SH-SY5Y (cell line): ENCODE data around the gene CDCA8.

Experiments
- GATA2 ChIP-seq: IDR thresholded peaks from 2 replicates; pipeline ENCODE4 v1.6.1; 2011; ENCODE audit warnings: mild to moderate bottlenecking, low read depth, low read length
- GATA3 ChIP-seq: IDR thresholded peaks from 2 replicates; pipeline ENCODE4 v1.6.1; 2011; ENCODE audit warnings: low read depth, mild to moderate bottlenecking, low read length, moderate library complexity

- TF ChIP-seq GATA3 (no peak), GATA2 (no peak)
These were observed 39.1 kb downstream of the CDCA8 start for GRCh38 chr1:37731312-37732019.
